Measurements from ENCODE around the gene ZNF397.
A peak's percentile ranks its signal among the peaks of the same experiment; 100 is the strongest.

ZNF397 gene

DNA sequence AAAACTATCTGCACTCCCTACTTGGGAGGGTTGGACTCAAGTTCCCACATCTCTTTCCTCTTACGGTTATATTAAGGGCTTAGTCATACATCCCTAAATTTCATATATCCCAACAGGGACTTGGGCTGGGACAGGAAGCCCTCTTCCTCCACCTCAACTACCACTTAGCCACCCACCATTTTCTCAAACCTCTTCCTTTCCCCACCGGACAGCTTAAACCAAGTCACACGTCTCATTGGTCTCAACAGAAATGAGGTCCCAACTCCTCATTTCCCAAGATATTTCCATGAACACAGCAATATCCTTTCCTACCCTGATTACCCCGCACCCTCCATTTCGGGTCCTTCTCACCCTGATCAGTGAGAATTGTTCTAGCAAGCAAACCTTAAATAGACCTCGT is 48.5 kb downstream of the ZNF397 start:
- TF ChIP-seq ISL1 (CRISPR knock-in tag; IDR thresholded peaks at IDR 0.05) (no peak), SNAI2 (CRISPR knock-in tag; IDR thresholded peaks at IDR 0.05) (no peak), GLIS3 (CRISPR knock-in tag; IDR thresholded peaks at IDR 0.05) (no peak), OSR1 (CRISPR knock-in tag; IDR thresholded peaks at IDR 0.05) (no peak), ZNF70 (CRISPR knock-in tag; IDR thresholded peaks at IDR 0.05) (no peak), ZNF565 (CRISPR knock-in tag; conservative IDR thresholded peaks at IDR 0.05; ENCODE audit: low read depth) (no peak), ZFP30 (CRISPR knock-in tag; IDR thresholded peaks at IDR 0.05) (no peak), ZNF8 (CRISPR knock-in tag; IDR thresholded peaks at IDR 0.05) (no peak), CSDC2 (CRISPR knock-in tag; IDR thresholded peaks at IDR 0.05) (no peak), ARNTL (CRISPR knock-in tag; IDR thresholded peaks at IDR 0.05; ENCODE audit: borderline replicate concordance, low read depth) (no peak), BACH2 (CRISPR knock-in tag; IDR thresholded peaks at IDR 0.05; ENCODE audit: borderline replicate concordance) (no peak), TCF4 (CRISPR knock-in tag; IDR thresholded peaks at IDR 0.05; ENCODE audit: borderline replicate concordance) (no peak), RARB (CRISPR knock-in tag; IDR thresholded peaks at IDR 0.05) (no peak)
- TF ChIP-seq, protein P1, sequence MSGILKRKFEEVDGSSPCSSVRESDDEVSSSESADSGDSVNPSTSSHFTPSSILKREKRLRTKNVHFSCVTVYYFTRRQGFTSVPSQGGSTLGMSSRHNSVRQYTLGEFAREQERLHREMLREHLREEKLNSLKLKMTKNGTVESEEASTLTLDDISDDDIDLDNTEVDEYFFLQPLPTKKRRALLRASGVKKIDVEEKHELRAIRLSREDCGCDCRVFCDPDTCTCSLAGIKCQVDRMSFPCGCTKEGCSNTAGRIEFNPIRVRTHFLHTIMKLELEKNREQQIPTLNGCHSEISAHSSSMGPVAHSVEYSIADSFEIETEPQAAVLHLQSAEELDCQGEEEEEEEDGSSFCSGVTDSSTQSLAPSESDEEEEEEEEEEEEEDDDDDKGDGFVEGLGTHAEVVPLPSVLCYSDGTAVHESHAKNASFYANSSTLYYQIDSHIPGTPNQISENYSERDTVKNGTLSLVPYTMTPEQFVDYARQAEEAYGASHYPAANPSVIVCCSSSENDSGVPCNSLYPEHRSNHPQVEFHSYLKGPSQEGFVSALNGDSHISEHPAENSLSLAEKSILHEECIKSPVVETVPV (CRISPR knock-in tag; IDR thresholded peaks at IDR 0.05), result no peak
- TF ChIP-seq, protein P2, sequence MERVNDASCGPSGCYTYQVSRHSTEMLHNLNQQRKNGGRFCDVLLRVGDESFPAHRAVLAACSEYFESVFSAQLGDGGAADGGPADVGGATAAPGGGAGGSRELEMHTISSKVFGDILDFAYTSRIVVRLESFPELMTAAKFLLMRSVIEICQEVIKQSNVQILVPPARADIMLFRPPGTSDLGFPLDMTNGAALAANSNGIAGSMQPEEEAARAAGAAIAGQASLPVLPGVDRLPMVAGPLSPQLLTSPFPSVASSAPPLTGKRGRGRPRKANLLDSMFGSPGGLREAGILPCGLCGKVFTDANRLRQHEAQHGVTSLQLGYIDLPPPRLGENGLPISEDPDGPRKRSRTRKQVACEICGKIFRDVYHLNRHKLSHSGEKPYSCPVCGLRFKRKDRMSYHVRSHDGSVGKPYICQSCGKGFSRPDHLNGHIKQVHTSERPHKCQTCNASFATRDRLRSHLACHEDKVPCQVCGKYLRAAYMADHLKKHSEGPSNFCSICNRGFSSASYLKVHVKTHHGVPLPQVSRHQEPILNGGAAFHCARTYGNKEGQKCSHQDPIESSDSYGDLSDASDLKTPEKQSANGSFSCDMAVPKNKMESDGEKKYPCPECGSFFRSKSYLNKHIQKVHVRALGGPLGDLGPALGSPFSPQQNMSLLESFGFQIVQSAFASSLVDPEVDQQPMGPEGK (CRISPR knock-in tag; IDR thresholded peaks at IDR 0.05; ENCODE audit: borderline replicate concordance), result no peak
- TF ChIP-seq, protein P3, sequence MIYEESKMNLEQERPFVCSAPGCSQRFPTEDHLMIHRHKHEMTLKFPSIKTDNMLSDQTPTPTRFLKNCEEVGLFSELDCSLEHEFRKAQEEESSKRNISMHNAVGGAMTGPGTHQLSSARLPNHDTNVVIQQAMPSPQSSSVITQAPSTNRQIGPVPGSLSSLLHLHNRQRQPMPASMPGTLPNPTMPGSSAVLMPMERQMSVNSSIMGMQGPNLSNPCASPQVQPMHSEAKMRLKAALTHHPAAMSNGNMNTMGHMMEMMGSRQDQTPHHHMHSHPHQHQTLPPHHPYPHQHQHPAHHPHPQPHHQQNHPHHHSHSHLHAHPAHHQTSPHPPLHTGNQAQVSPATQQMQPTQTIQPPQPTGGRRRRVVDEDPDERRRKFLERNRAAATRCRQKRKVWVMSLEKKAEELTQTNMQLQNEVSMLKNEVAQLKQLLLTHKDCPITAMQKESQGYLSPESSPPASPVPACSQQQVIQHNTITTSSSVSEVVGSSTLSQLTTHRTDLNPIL (CRISPR knock-in tag; IDR thresholded peaks at IDR 0.05; ENCODE audit: low read depth), result no peak
- TF ChIP-seq, protein P4, sequence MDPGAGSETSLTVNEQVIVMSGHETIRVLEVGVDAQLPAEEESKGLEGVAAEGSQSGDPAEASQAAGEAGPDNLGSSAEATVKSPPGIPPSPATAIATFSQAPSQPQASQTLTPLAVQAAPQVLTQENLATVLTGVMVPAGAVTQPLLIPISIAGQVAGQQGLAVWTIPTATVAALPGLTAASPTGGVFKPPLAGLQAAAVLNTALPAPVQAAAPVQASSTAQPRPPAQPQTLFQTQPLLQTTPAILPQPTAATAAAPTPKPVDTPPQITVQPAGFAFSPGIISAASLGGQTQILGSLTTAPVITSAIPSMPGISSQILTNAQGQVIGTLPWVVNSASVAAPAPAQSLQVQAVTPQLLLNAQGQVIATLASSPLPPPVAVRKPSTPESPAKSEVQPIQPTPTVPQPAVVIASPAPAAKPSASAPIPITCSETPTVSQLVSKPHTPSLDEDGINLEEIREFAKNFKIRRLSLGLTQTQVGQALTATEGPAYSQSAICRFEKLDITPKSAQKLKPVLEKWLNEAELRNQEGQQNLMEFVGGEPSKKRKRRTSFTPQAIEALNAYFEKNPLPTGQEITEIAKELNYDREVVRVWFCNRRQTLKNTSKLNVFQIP (CRISPR knock-in tag; IDR thresholded peaks at IDR 0.05; ENCODE audit: borderline replicate concordance, low read depth), result no peak
- ATAC-seq, result no peak

DNA sequence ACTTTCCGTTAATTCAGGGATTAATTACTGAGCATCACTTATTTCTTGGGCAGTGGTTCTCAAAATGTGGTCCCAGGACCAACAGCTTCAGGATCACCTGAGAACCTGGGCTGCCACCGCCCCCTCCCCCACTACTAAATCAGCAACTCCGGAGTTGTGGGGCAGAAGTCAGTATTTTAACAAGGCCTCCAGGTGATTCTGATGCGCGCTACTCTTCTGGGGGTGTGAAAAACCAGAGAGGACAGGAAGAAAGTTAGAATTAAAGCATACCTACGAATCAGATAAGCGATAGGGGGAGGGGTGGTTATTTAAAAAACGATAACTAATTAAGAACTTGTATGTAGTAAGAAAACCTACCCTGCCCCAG is 48.9 kb downstream of the ZNF397 start:
- no peak for TF ChIP-seq ZFP3 (CRISPR knock-in tag; IDR thresholded peaks at IDR 0.05)
- TF ChIP-seq TCF4 (CRISPR knock-in tag; IDR thresholded peaks at IDR 0.05; ENCODE audit: borderline replicate concordance), result no peak
- TF ChIP-seq ZNF565 (CRISPR knock-in tag; conservative IDR thresholded peaks at IDR 0.05; ENCODE audit: low read depth), result no peak
- no peak for TF ChIP-seq CSDC2 (CRISPR knock-in tag; IDR thresholded peaks at IDR 0.05)
- TF ChIP-seq, protein P2 (CRISPR knock-in tag; IDR thresholded peaks at IDR 0.05; ENCODE audit: borderline replicate concordance), result no peak
- TF ChIP-seq RARB (CRISPR knock-in tag; IDR thresholded peaks at IDR 0.05), result no peak
- TF ChIP-seq GLIS3 (CRISPR knock-in tag; IDR thresholded peaks at IDR 0.05), result no peak

DNA sequence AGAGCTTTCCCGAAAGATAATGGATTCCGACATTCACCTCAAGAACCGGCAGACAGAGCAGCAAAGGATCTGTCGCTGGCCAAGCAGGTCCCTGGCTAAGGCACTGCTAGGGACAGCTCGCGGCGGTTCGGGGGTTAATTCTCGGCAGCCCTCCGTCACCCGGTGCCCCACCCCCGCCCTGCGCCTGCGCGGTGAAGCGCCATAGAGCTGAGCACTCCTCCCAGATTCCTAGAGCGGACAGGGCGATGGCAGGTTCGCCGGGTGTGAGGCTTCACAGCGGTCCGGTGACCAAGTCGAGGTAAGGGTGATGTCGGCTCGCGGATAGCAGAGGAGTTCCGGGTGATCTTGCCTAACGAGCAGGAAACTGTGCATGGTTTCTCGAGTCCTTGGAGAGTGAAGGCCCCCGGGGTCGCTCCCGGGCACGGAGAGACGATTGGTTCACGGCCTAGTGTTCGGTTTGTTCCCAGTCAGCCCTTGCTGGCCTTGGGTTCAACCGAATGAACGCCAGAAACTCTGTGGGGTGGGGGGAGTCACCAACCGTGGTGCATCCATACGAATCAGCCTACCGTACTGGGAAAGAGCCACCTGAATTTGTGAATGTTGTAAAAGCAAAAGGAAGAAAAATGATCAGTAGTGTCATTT is 49.4 kb downstream of the ZNF397 start, which contains the start of gene ZSCAN30:
ZSCAN30 (minus strand) TSS at position 136 of the 642 bp plus-strand sequence. CDS start 25,877 bp downstream, outside the sequence.
- ATAC-seq, result peak; percentile 98
- TF ChIP-seq, protein P5, sequence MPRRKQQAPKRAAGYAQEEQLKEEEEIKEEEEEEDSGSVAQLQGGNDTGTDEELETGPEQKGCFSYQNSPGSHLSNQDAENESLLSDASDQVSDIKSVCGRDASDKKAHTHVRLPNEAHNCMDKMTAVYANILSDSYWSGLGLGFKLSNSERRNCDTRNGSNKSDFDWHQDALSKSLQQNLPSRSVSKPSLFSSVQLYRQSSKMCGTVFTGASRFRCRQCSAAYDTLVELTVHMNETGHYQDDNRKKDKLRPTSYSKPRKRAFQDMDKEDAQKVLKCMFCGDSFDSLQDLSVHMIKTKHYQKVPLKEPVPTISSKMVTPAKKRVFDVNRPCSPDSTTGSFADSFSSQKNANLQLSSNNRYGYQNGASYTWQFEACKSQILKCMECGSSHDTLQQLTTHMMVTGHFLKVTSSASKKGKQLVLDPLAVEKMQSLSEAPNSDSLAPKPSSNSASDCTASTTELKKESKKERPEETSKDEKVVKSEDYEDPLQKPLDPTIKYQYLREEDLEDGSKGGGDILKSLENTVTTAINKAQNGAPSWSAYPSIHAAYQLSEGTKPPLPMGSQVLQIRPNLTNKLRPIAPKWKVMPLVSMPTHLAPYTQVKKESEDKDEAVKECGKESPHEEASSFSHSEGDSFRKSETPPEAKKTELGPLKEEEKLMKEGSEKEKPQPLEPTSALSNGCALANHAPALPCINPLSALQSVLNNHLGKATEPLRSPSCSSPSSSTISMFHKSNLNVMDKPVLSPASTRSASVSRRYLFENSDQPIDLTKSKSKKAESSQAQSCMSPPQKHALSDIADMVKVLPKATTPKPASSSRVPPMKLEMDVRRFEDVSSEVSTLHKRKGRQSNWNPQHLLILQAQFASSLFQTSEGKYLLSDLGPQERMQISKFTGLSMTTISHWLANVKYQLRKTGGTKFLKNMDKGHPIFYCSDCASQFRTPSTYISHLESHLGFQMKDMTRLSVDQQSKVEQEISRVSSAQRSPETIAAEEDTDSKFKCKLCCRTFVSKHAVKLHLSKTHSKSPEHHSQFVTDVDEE (CRISPR knock-in tag; IDR thresholded peaks at IDR 0.05), result peak; percentile 34; the same call in 1 of the 2 replicates
- no peak for TF ChIP-seq TOX (CRISPR knock-in tag; IDR thresholded peaks at IDR 0.05; ENCODE audit: borderline replicate concordance)
- peak; percentile 96 for TF ChIP-seq ZFP3 (CRISPR knock-in tag; IDR thresholded peaks at IDR 0.05)
- TF ChIP-seq ZFP30 (CRISPR knock-in tag; IDR thresholded peaks at IDR 0.05), result no peak
- TF ChIP-seq, protein P3 (CRISPR knock-in tag; IDR thresholded peaks at IDR 0.05; ENCODE audit: low read depth), result 0 out of 2 replicates have a peak, but pooled peaks have one; percentile 24

More for the DNA sequence above, 48.9 kb downstream of the ZNF397 start:
- peak; percentile 10 for ATAC-seq

Measured in SK-N-SH treated with all-trans-retinoic acid at 6 μM for 48 hours (cell line).